Neuron (in vitro differentiated cells): Measurements from ENCODE around the gene SNRNP200.

Experiments used
- H2AFZ ChIP-seq: one replicate; pipeline ENCODE4 v1.6.1; 2013; ENCODE audit warnings: low read depth, mild to moderate bottlenecking, inconsistent platforms, low read length, moderate library complexity
- H3K27me3 ChIP-seq: one replicate; pipeline ENCODE4 v1.6.1; 2013; ENCODE audit warnings: low read length; ENCODE audit not compliant: insufficient read depth
- H3K36me3 ChIP-seq: one replicate; pipeline ENCODE4 v1.6.1; 2013; ENCODE audit warnings: low read length; ENCODE audit not compliant: insufficient read depth
- H3K4me1 ChIP-seq: one replicate; pipeline ENCODE4 v1.6.1; 2013; ENCODE audit warnings: low read length; ENCODE audit not compliant: insufficient read depth
- H3K4me3 ChIP-seq: 2 replicates; pipeline ENCODE4 v1.5.1; 2013; ENCODE audit warnings: mild to moderate bottlenecking, low read length, moderate library complexity
- H3K9me3 ChIP-seq: one replicate; pipeline ENCODE4 v1.6.1; 2013; ENCODE audit warnings: low read length

The SNRNP200 gene

GRCh38 chr2:96249654-96250053 is 55.7 kb downstream of the SNRNP200 start:
- H2AFZ ChIP-seq, result no peak overlapping the region
- H3K4me1 ChIP-seq, result peaks cover 2% of the 10 kb centered on the region
- no peak overlapping the region for H3K4me3 ChIP-seq
- H3K36me3 ChIP-seq, result peaks cover 24% of the 10 kb centered on the region
- H3K27me3 ChIP-seq, result no peaks in the 10 kb centered on the region
- no peaks in the 10 kb centered on the region for H3K9me3 ChIP-seq

GRCh38 chr2:96248624-96249023 is 56.7 kb downstream of the SNRNP200 start:
- Histone ChIP-seq H3K4me3 (no peak overlapping the region), H3K36me3 (peaks cover 14% of the 10 kb centered on the region), H3K9me3 (no peaks in the 10 kb centered on the region), H3K4me1 (peaks cover 2% of the 10 kb centered on the region), H3K27me3 (no peaks in the 10 kb centered on the region), H2AFZ (no peak overlapping the region)

- H3K27me3 ChIP-seq, result no peaks in the 10 kb centered on the region
- no peak overlapping the region for H2AFZ ChIP-seq
- H3K4me3 ChIP-seq, result no peak overlapping the region
- peaks cover 2% of the 10 kb centered on the region for H3K4me1 ChIP-seq
- H3K36me3 ChIP-seq, result peaks cover 7% of the 10 kb centered on the region
- H3K9me3 ChIP-seq, result no peaks in the 10 kb centered on the region
Observed at GRCh38 chr2:96247896-96248295, 57.5 kb downstream of the SNRNP200 start.

- no peak overlapping the region for H2AFZ ChIP-seq
- peaks cover 2% of the 10 kb centered on the region for H3K4me1 ChIP-seq
- no peaks in the 10 kb centered on the region for H3K36me3 ChIP-seq
- H3K4me3 ChIP-seq, result no peak overlapping the region
- H3K27me3 ChIP-seq, result no peaks in the 10 kb centered on the region
- no peaks in the 10 kb centered on the region for H3K9me3 ChIP-seq
Observed at GRCh38 chr2:96247009-96247408, 58.3 kb downstream of the SNRNP200 start.

DNA sequence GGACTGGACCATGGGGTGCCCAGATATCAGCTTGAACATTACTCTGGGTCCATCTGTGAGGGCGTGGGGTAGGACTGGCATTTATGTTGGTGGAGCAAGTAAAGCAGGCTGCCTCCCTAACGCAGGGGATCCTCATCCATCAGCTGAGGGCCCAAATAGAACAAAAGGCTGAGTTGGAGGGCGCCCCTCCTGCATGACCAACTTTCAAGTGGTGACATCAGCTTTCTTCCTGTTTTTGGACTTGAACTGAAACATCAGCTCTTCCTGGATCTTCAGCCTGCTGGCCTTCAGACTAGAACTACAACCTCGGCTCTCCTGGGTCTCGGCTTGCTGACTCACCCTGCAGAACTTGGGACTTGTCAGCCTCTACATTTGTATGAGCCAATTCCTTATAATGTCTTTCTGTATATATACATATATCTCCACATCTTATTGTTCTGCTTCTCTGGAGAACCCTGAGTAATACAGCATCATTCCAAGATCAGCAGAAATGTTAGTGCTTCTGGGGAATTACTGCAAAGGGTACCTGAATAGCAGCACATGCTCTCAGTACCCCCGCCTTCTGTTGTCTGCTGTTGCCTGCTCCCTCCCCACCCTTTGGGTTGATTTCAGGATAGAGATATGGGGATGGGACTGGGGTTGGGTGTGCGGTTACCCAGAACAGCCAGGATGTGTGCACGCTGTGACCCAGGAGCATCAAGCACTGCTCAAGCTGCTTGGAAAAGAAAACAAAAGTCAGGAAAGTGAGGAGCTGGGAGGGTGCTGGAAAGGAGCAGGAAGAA is 59.5 kb downstream of the SNRNP200 start:
- H3K4me3 ChIP-seq, result no peak overlapping the region
- no peaks in the 10 kb centered on the region for H3K4me1 ChIP-seq
- H3K9me3 ChIP-seq, result no peaks in the 10 kb centered on the region
- no peaks in the 10 kb centered on the region for H3K27me3 ChIP-seq
- no peaks in the 10 kb centered on the region for H3K36me3 ChIP-seq
- H2AFZ ChIP-seq, result no peak overlapping the region

DNA sequence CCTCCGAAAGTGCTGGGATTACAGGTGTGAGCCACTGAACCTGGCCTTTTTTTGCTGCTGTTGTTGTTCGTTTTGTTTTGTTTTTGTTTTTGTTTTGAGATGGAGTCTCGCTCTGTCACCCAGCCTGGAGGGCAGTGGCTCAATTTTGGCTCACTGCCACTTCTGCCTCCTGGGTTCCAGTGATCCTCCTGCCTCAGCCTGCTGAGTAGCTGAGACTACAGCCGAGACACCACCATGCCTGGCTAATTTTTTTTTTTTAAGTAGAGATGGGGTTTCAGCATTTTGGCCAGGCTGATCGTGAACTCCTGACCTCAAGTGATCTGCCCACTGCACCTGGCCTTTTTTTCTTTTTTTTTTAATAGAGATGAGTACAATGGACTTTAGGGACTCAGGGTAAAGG is 61.5 kb downstream of the SNRNP200 start:
- no peaks in the 10 kb centered on the region for H3K4me1 ChIP-seq
- H3K4me3 ChIP-seq, result no peak overlapping the region
- no peaks in the 10 kb centered on the region for H3K9me3 ChIP-seq
- H2AFZ ChIP-seq, result no peak overlapping the region
- H3K27me3 ChIP-seq, result no peaks in the 10 kb centered on the region
- H3K36me3 ChIP-seq, result peaks cover 3% of the 10 kb centered on the region

- H3K4me1 ChIP-seq, result no peaks in the 10 kb centered on the region
- H3K4me3 ChIP-seq, result no peak overlapping the region
- no peaks in the 10 kb centered on the region for H3K27me3 ChIP-seq
- H3K36me3 ChIP-seq, result peaks cover 5% of the 10 kb centered on the region
- H3K9me3 ChIP-seq, result no peaks in the 10 kb centered on the region
- no peak overlapping the region for H2AFZ ChIP-seq
Observed at GRCh38 chr2:96241900-96242611, 63.3 kb downstream of the SNRNP200 start.

GRCh38 chr2:96241227-96241626 is 64.1 kb downstream of the SNRNP200 start:
- no peak overlapping the region for H3K4me3 ChIP-seq
- no peaks in the 10 kb centered on the region for H3K27me3 ChIP-seq
- H3K9me3 ChIP-seq, result no peaks in the 10 kb centered on the region
- no peaks in the 10 kb centered on the region for H3K4me1 ChIP-seq
- no peak overlapping the region for H2AFZ ChIP-seq
- peaks cover 5% of the 10 kb centered on the region for H3K36me3 ChIP-seq

DNA sequence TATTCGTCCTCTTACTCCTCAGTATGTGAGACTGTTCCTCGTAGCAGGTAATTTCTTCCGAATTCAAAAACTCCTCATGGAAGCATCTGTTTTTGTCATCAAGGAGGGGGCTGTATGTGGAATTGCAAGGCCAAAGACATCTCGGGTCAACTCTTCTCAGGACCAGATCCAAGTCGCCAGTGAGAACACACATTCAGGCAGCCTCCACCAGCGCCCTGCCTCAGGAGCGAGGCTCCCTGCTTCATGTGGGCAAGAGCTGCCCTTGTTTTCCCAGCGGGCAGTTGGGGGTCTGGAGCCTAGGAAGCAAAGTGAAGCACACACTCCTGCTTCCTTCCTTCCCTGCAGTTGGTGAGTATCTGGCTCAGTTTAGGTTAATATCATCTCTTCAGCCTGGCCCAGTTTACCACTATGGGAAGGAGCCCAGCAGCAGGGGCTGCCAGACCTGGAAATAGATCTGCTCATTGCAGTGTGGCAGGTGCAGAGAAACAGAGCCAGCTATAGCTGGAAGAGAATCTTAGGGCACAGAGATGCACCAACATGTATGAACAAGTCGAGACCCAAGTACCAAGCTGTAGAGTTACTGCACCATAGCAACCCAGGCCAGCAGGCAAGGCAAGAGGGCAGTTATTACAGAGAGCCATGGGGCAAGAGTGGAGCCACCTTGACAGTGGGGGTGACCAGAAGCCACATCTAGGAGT is 64.9 kb downstream of the SNRNP200 start:
- no peaks in the 10 kb centered on the region for H3K4me1 ChIP-seq
- H3K4me3 ChIP-seq, result no peak overlapping the region
- no peak overlapping the region for H2AFZ ChIP-seq
- peaks cover 5% of the 10 kb centered on the region for H3K36me3 ChIP-seq
- H3K9me3 ChIP-seq, result no peaks in the 10 kb centered on the region
- no peaks in the 10 kb centered on the region for H3K27me3 ChIP-seq

- Histone ChIP-seq H3K4me3 (no peak overlapping the region), H3K4me1 (no peaks in the 10 kb centered on the region), H3K9me3 (no peaks in the 10 kb centered on the region), H3K36me3 (peaks cover 5% of the 10 kb centered on the region), H2AFZ (no peak overlapping the region), H3K27me3 (no peaks in the 10 kb centered on the region)
Observed at GRCh38 chr2:96239745-96240264, 65.5 kb downstream of the SNRNP200 start.

GRCh38 chr2:96239091-96239490 is 66.3 kb downstream of the SNRNP200 start:
- H3K9me3 ChIP-seq, result no peaks in the 10 kb centered on the region
- no peaks in the 10 kb centered on the region for H3K27me3 ChIP-seq
- H3K4me1 ChIP-seq, result no peaks in the 10 kb centered on the region
- H2AFZ ChIP-seq, result no peak overlapping the region
- H3K36me3 ChIP-seq, result peaks cover 5% of the 10 kb centered on the region
- no peak overlapping the region for H3K4me3 ChIP-seq

- H3K4me1 ChIP-seq, result no peaks in the 10 kb centered on the region
- no peak overlapping the region for H3K4me3 ChIP-seq
- no peak overlapping the region for H2AFZ ChIP-seq
- peaks cover 5% of the 10 kb centered on the region for H3K36me3 ChIP-seq
- H3K9me3 ChIP-seq, result no peaks in the 10 kb centered on the region
- H3K27me3 ChIP-seq, result no peaks in the 10 kb centered on the region
Observed at GRCh38 chr2:96238266-96238665, 67.1 kb downstream of the SNRNP200 start.

- Histone ChIP-seq H3K9me3 (no peaks in the 10 kb centered on the region), H3K4me1 (no peaks in the 10 kb centered on the region), H3K27me3 (no peaks in the 10 kb centered on the region), H3K36me3 (peaks cover 5% of the 10 kb centered on the region), H3K4me3 (no peak overlapping the region), H2AFZ (no peak overlapping the region)
Observed at GRCh38 chr2:96236882-96237281, 68.5 kb downstream of the SNRNP200 start.
